ACC112 (cell line): Measurements from ENCODE around the gene CFAP46.
"Not testable (repeated sequence)": the region's sequence is repeated elsewhere in the genome, so short reads cannot be mapped to it uniquely, and the experiment has no call there.

Experiments used
- H2AFZ ChIP-seq: fragments of 200-600 bp; sonication (generic); one replicate; pipeline ENCODE4 v1.6.0; 2017; ENCODE audit warnings: antibody characterized with exemption, low read length; ENCODE audit not compliant: unreplicated experiment
- H3K27ac ChIP-seq: fragments of 200-600 bp; sonication (generic); 2 replicates; pipeline ENCODE4 v1.5.1; 2014; ENCODE audit warnings: low read depth, mild to moderate bottlenecking, antibody characterized with exemption, low read length, moderate library complexity
- H3K27me3 ChIP-seq: fragments of 200-600 bp; sonication (generic); 2 replicates; pipeline ENCODE4 v1.6.1; 2014; ENCODE audit warnings: mild to moderate bottlenecking, antibody characterized with exemption, low read length, moderate library complexity, mixed read lengths; ENCODE audit not compliant: insufficient read depth
- H3K36me3 ChIP-seq: fragments of 200-600 bp; sonication (generic); 2 replicates; pipeline ENCODE4 v1.6.1; 2016; ENCODE audit warnings: mild to moderate bottlenecking, antibody characterized with exemption, low read length, moderate library complexity, mixed read lengths; ENCODE audit not compliant: insufficient read depth
- H3K4me1 ChIP-seq: fragments of 200-600 bp; sonication (generic); one replicate; pipeline ENCODE4 v1.6.1; 2016; ENCODE audit warnings: low read length, mixed read lengths; ENCODE audit not compliant: insufficient read depth, unreplicated experiment, control insufficient read depth
- H3K4me3 ChIP-seq: fragments of 200-600 bp; sonication (generic); 2 replicates; pipeline ENCODE4 v1.5.1; 2014; ENCODE audit warnings: mild to moderate bottlenecking, low read depth, low read length
- H3K79me2 ChIP-seq: fragments of 200-600 bp; sonication (generic); one replicate; pipeline ENCODE4 v1.6.0; 2016; ENCODE audit warnings: low read length; ENCODE audit not compliant: control insufficient read depth, unreplicated experiment, insufficient read depth

CFAP46 gene

GRCh38 chr10:132804785-132805426 is 137.5 kb downstream of the CFAP46 start:
- Histone ChIP-seq H2AFZ (no peak overlapping the region), H3K27ac (no peak overlapping the region), H3K27me3 (no peaks in the 10 kb centered on the region), H3K4me1 (no peaks in the 10 kb centered on the region), H3K4me3 (no peak overlapping the region), H3K36me3 (no peaks in the 10 kb centered on the region), H3K79me2 (no peaks in the 10 kb centered on the region)

- Histone ChIP-seq H3K4me1 (no peaks in the 10 kb centered on the region), H3K27ac (no peak overlapping the region), H3K79me2 (no peaks in the 10 kb centered on the region), H3K36me3 (no peaks in the 10 kb centered on the region), H3K27me3 (no peaks in the 10 kb centered on the region), H3K4me3 (no peak overlapping the region), H2AFZ (no peak overlapping the region)
Measured at GRCh38 chr10:132804287-132804686, 138.1 kb downstream of the CFAP46 start.

- H2AFZ ChIP-seq: no peak overlapping the region
- no peaks in the 10 kb centered on the region for H3K36me3 ChIP-seq
- no peak overlapping the region for H3K4me3 ChIP-seq
- no peaks in the 10 kb centered on the region for H3K27me3 ChIP-seq
- H3K27ac ChIP-seq: no peak overlapping the region
- no peaks in the 10 kb centered on the region for H3K79me2 ChIP-seq
- no peaks in the 10 kb centered on the region for H3K4me1 ChIP-seq
Measured at GRCh38 chr10:132803416-132804210, 138.8 kb downstream of the CFAP46 start.

GRCh38 chr10:132802694-132803320 is 139.6 kb downstream of the CFAP46 start:
- Histone ChIP-seq H3K4me1 (no peaks in the 10 kb centered on the region), H2AFZ (no peak overlapping the region), H3K27me3 (no peaks in the 10 kb centered on the region), H3K79me2 (no peaks in the 10 kb centered on the region), H3K36me3 (no peaks in the 10 kb centered on the region), H3K27ac (no peak overlapping the region), H3K4me3 (no peak overlapping the region)

GRCh38 chr10:132802048-132802447 is 140.3 kb downstream of the CFAP46 start:
- no peak overlapping the region for H3K27ac ChIP-seq
- H2AFZ ChIP-seq: no peak overlapping the region
- H3K27me3 ChIP-seq: no peaks in the 10 kb centered on the region; the same call in 1 of the 2 replicates
- no peaks in the 10 kb centered on the region for H3K36me3 ChIP-seq
- H3K4me3 ChIP-seq: no peak overlapping the region
- no peaks in the 10 kb centered on the region for H3K4me1 ChIP-seq
- no peaks in the 10 kb centered on the region for H3K79me2 ChIP-seq

- H2AFZ ChIP-seq: no peak overlapping the region
- no peaks in the 10 kb centered on the region for H3K79me2 ChIP-seq
- no peak overlapping the region for H3K27ac ChIP-seq
- H3K27me3 ChIP-seq: peaks cover 6% of the 10 kb centered on the region; the same call in 1 of the 2 replicates
- H3K4me3 ChIP-seq: no peak overlapping the region
- no peaks in the 10 kb centered on the region for H3K36me3 ChIP-seq
- H3K4me1 ChIP-seq: no peaks in the 10 kb centered on the region
Measured at GRCh38 chr10:132799865-132800264, 142.5 kb downstream of the CFAP46 start.

- no peak overlapping the region for H3K4me3 ChIP-seq
- H3K4me1 ChIP-seq: no peaks in the 10 kb centered on the region
- no peak overlapping the region for H3K27ac ChIP-seq
- H3K79me2 ChIP-seq: no peaks in the 10 kb centered on the region
- H3K27me3 ChIP-seq: peaks cover 6% of the 10 kb centered on the region; the same call in 1 of the 2 replicates
- no peak overlapping the region for H2AFZ ChIP-seq
- no peaks in the 10 kb centered on the region for H3K36me3 ChIP-seq
Measured at GRCh38 chr10:132798876-132799275, 143.5 kb downstream of the CFAP46 start.

GRCh38 chr10:132798403-132798802 is 144.0 kb downstream of the CFAP46 start:
- Histone ChIP-seq H2AFZ (no peak overlapping the region), H3K36me3 (no peaks in the 10 kb centered on the region), H3K4me3 (no peak overlapping the region), H3K27ac (no peak overlapping the region), H3K79me2 (no peaks in the 10 kb centered on the region), H3K4me1 (no peaks in the 10 kb centered on the region), H3K27me3 (peaks cover 6% of the 10 kb centered on the region; the same call in 1 of the 2 replicates)

GRCh38 chr10:132797986-132798385 is 144.4 kb downstream of the CFAP46 start:
- not testable (repeated sequence) for H3K4me1 ChIP-seq, H2AFZ ChIP-seq, H3K27ac ChIP-seq, H3K36me3 ChIP-seq, H3K4me3 ChIP-seq, H3K27me3 ChIP-seq, H3K79me2 ChIP-seq

GRCh38 chr10:132796846-132797245 is 145.5 kb downstream of the CFAP46 start:
- Histone ChIP-seq H3K79me2 (no peaks in the 10 kb centered on the region), H2AFZ (no peak overlapping the region), H3K4me3 (no peak overlapping the region), H3K27ac (no peak overlapping the region), H3K27me3 (peaks cover 6% of the 10 kb centered on the region; the same call in 1 of the 2 replicates), H3K36me3 (no peaks in the 10 kb centered on the region), H3K4me1 (no peaks in the 10 kb centered on the region)
